Urinary bladder (tissue), 4 donors: ENCODE results near the gene FCHSD2. TPM values are rescaled to one million over a fixed set of nuclear protein-coding genes. Genes with fewer than 3 reads are reported as not detected.
"Not testable (repeated sequence)": the region's sequence is repeated elsewhere in the genome, so short reads cannot be mapped to it uniquely, and the experiment has no call there.

Source experiments
- DNase-seq: peaks from one replicate; pipeline ENCODE4 v3.0.0-alpha.2; 2015; ENCODE audit errors: extremely low spot score
- H3K27ac ChIP-seq: one replicate; pipeline ENCODE4 v1.5.1; 2013; ENCODE audit warnings: low read depth, mild to moderate bottlenecking, moderate library complexity
- H3K36me3 ChIP-seq: one replicate; pipeline ENCODE4 v1.6.1; 2013; ENCODE audit warnings: mild to moderate bottlenecking, moderate library complexity; ENCODE audit not compliant: insufficient read depth
- H3K4me1 ChIP-seq: one replicate; pipeline ENCODE4 v1.6.1; 2013; ENCODE audit warnings: mild to moderate bottlenecking, moderate library complexity; ENCODE audit not compliant: insufficient read depth
- H3K4me3 ChIP-seq: one replicate; pipeline ENCODE4 v1.5.1; 2013; ENCODE audit warnings: low read depth, low read length
- WGBS: extraction: QIAGEN DNeasy Blood & Tissue Kit; methylation state at CpG from one replicate; pipeline ENCODE4 v1.1.7; 2013; 5-methylcytosine and 5-hydroxymethylcytosine counted together
- polyA plus RNA-seq: library from polyadenylated mRNA; stranded (reverse); fragments of 200-250 nt; gene quantifications from one replicate; pipeline ENCODE4 v1.2.3, GENCODE V29; 2013
- total RNA-seq: library from RNA; depleted of rRNA; stranded (reverse); fragments of >200 nt; gene quantifications from one replicate; pipeline ENCODE4 v1.2.3, GENCODE V29; 2014
- donor health status: healthy with polysubstance abuse.
- donor health status: healthy.

The FCHSD2 gene
- total and polyA plus RNA-seq, 2 donors, result 21.4 to 40.5 TPM

- WGBS, result 92% methylated on average over 1 of the region's 1 CpG
- DNase-seq, result no peak
- Histone ChIP-seq H3K4me1 (no peaks in the 10 kb centered on the region), H3K36me3 (no peaks in the 10 kb centered on the region), H3K4me3 (no peak overlapping the region), H3K27ac (no peak overlapping the region)
These were observed 216.0 kb downstream of the FCHSD2 start for GRCh38 chr11:72926076-72926475.

DNA sequence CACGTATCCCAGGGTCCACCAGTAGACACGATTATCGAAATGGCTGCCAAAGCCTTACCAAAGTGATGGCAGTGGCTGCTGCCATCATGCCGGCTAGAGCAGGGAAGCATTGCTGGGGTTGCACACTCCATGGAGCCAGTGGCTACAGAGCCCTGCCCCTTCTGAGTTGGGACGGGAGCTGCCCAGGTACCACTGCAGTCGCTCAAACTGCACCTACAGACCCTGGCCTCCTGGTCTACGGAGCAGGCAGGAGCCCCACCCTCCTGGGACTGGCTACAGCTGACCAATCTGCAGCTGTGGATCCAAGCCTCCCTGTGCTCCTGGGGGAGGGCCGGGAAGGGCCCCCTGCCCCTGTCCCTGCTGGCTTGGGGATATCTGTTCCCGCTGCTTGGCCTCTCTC, 216.5 kb downstream of the FCHSD2 start:
- H3K4me3 ChIP-seq, result no peak overlapping the region
- 92% methylated on average over 9 of the region's 9 CpGs for WGBS
- H3K4me1 ChIP-seq, result no peaks in the 10 kb centered on the region
- no peak for DNase-seq
- no peak overlapping the region for H3K27ac ChIP-seq
- H3K36me3 ChIP-seq, result no peaks in the 10 kb centered on the region

DNA sequence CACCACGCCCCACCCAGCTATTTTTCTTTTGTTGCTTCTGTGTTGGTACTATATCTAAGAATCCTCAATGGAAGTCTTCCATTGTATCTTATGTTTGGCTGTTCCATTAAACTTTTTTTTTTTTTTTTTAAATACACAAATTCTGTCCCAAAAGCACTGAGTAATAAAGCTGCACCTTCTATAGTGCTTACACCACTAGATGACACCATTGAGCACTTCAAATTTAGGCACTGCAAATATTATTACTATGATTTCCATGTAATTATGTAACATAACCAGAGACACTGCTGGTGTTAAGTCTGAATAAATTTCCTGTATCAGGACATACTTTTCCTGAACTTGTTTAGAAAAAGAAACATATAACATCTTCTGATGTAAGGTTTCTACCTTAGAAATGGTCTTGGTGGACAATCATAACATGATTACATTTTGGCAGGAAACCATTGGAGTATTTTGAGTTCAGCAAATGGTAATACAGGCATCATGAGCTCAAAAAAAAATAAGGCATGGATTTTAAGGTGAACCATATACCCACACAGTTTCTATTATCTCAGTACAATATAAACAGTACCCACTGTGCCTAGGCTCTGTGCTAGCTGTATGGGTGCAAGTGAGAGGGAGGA, 217.4 kb downstream of the FCHSD2 start:
- Histone ChIP-seq H3K27ac (no peak overlapping the region), H3K36me3 (no peaks in the 10 kb centered on the region), H3K4me3 (no peak overlapping the region), H3K4me1 (no peaks in the 10 kb centered on the region)
- 95% methylated on average over 1 of the region's 1 CpG for WGBS
- no peak for DNase-seq

- no peak for DNase-seq
- no peaks in the 10 kb centered on the region for H3K36me3 ChIP-seq
- 72% methylated on average over 5 of the region's 5 CpGs for WGBS
- H3K4me1 ChIP-seq, result no peaks in the 10 kb centered on the region
- no peak overlapping the region for H3K4me3 ChIP-seq
- no peak overlapping the region for H3K27ac ChIP-seq
These were observed 220.9 kb downstream of the FCHSD2 start for GRCh38 chr11:72921028-72921716.

GRCh38 chr11:72920001-72920400, 222.1 kb downstream of the FCHSD2 start:
- H3K4me1 ChIP-seq, result no peaks in the 10 kb centered on the region
- no peaks in the 10 kb centered on the region for H3K36me3 ChIP-seq
- H3K4me3 ChIP-seq, result no peak overlapping the region
- H3K27ac ChIP-seq, result no peak overlapping the region
- no peak for DNase-seq

GRCh38 chr11:72918851-72919250, 223.3 kb downstream of the FCHSD2 start:
- Histone ChIP-seq H3K4me3 (no peak overlapping the region), H3K36me3 (no peaks in the 10 kb centered on the region)
- no peak for DNase-seq

GRCh38 chr11:72912253-72912652, 229.9 kb downstream of the FCHSD2 start:
- Histone ChIP-seq H3K36me3 (no peaks in the 10 kb centered on the region), H3K4me3 (no peak overlapping the region), H3K27ac (no peak overlapping the region), H3K4me1 (no peaks in the 10 kb centered on the region)
- DNase-seq, result no peak
- WGBS, result 99% methylated on average over 1 of the region's 1 CpG

More at GRCh38 chr11:72918851-72919250, 223.3 kb downstream of the FCHSD2 start:
- Histone ChIP-seq H3K27ac (no peak overlapping the region), H3K4me1 (no peaks in the 10 kb centered on the region)

DNA sequence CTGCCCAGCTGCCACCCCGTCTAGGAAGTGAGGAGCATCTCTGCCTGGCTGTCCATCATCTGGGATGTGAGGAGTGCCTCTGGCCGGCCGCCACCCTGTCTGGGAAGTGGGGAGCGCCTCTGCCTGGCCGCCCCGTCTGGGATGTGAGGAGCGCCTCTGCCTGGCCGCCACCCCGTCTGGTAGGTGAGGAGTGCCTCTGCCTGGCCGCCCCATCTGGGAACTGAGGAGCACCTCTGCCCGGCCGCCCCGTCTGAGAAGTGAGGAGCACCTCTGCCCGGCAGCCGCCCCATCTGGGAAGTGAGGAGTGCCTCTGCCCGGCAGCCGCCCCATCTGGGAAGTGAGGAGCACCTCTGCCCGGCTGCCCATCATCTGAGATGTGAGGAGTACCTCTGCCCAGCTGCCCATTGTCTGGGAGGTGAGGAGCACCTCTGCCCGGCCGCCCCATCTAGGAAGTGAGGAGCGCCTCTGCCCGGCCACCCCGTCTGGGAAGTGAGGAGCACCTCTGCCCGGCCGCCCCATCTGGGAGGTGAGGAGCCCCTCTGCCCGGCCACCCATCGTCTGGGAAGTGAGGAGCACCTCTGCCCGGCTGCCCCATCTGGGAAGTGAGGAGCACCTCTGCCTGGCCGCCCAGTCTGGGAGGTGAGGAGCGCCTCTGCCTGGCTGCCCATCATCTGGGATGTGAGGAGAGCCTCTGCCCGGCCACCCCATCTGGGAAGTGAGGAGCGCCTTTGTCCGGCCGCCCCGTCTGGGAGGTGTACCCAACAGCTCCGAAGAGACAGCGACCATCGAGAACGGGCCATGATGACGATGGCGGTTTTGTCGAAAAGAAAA, 232.3 kb downstream of the FCHSD2 start:
- H3K27ac ChIP-seq, H3K4me3 ChIP-seq, H3K4me1 ChIP-seq, H3K36me3 ChIP-seq, DNase-seq: not testable (repeated sequence)
- 95% methylated on average over 42 of the region's 42 CpGs for WGBS

DNA sequence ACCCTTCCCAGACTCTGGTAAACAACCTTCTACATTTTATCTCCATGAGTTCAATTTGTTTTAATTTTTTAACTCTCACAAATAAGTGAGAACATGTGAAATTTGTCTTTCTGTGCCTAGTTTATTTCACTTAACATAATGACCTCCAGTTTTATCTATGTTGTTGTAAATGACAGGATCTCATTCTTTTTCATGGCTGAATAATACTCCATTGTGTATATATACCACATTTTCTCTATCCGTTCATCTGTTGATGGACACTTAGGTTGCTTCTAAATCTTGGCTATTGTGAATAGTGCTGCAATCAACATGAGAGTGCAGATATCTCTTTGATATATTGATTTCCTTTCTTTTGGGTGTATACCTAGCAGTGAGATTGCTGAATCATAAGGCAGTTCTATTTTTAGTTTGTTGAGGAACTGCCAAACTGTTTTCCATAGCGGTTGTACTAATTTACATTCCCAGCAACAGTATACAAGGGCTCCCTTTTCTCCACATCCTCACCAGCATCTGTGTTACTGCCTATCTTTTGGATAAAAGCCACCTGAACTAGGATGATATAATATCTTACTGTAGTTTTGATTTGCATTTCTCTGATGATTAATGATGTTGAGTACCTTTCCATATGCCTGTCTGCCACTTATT, 234.0 kb downstream of the FCHSD2 start:
- H3K4me1 ChIP-seq, result no peaks in the 10 kb centered on the region
- no peak overlapping the region for H3K27ac ChIP-seq
- no peaks in the 10 kb centered on the region for H3K36me3 ChIP-seq
- WGBS, result 83% methylated on average over 2 of the region's 2 CpGs
- DNase-seq, result no peak
- H3K4me3 ChIP-seq, result no peak overlapping the region

DNA sequence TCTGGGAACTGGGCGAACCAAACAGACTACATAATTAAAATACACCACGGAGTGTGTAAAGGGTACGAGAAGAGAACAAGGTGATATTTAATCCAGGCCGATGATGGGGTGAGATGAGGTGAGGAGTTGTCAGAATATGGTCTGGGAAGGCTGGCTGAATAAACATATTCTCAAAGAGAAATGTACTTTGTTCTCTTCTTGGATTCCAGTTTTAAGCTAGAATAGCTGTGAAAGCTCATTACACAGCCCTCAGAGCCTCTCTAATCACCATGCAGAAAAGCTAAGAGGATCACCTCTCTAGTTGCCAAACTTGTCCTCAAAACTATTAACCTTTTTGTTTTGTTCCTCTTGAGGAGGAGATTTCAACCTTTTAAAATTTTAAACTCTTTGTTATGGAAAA, 238.1 kb downstream of the FCHSD2 start:
- no peak overlapping the region for H3K27ac ChIP-seq
- H3K4me3 ChIP-seq, result no peak overlapping the region
- no peaks in the 10 kb centered on the region for H3K36me3 ChIP-seq
- 91% methylated on average over 4 of the region's 4 CpGs for WGBS
- H3K4me1 ChIP-seq, result no peaks in the 10 kb centered on the region
- DNase-seq, result no peak

- no peak overlapping the region for H3K4me3 ChIP-seq
- peaks cover 2% of the 10 kb centered on the region for H3K36me3 ChIP-seq
- no peaks in the 10 kb centered on the region for H3K4me1 ChIP-seq
- no peak for DNase-seq
- H3K27ac ChIP-seq, result no peak overlapping the region
These were observed 240.7 kb downstream of the FCHSD2 start for GRCh38 chr11:72901374-72901773.

- H3K4me3 ChIP-seq, result no peak overlapping the region
- no peak for DNase-seq
- peaks cover 2% of the 10 kb centered on the region for H3K36me3 ChIP-seq
- H3K27ac ChIP-seq, result no peak overlapping the region
- over 99% methylated on average over 2 of the region's 2 CpGs for WGBS
- H3K4me1 ChIP-seq, result no peaks in the 10 kb centered on the region
These were observed 242.1 kb downstream of the FCHSD2 start for GRCh38 chr11:72900013-72900412.

DNA sequence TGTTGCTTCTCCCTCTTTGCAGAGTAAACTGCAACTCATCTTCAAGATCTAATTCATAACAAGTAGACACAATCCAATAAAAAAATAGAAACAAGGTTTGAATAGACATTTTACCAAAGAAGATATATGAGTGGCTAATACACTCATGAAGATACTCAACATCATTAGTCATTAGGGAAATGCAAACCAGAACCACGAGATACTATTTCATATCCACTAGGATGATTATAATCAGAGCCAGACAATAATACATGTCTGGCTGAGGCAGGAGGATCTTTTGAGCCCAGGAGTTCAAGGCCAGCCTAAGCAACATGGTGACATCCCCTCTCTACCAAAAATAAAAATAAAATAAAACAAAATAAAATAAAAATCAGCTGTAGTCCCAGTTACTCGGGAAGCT, 242.9 kb downstream of the FCHSD2 start:
- Histone ChIP-seq H3K27ac (no peak overlapping the region), H3K4me3 (no peak overlapping the region), H3K4me1 (no peaks in the 10 kb centered on the region), H3K36me3 (peaks cover 2% of the 10 kb centered on the region)
- no peak for DNase-seq
- WGBS, result 79% methylated on average over 2 of the region's 2 CpGs

DNA sequence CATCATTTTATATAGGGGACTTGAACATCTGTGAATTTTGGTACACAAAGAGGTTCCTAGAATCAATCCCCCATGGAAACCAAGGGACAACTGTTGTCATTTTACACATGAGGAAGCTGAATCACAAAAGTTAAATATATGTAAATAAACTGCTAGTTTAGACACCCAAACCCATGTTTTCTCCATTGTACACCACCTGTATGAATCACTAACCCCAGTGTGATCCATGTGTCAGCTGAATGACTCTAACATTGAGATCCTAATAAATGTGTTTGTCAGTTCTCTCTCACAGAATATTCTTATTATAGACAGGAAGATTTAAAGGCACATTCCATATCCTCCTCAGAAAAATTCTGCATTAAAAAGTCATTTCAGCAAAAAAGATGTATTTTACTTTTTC, 244.6 kb downstream of the FCHSD2 start:
- DNase-seq, result no peak
- no peaks in the 10 kb centered on the region for H3K4me1 ChIP-seq
- no peak overlapping the region for H3K4me3 ChIP-seq
- H3K27ac ChIP-seq, result no peak overlapping the region
- H3K36me3 ChIP-seq, result peaks cover 2% of the 10 kb centered on the region
